ENCODE results near the gene SCN5A.

The SCN5A gene

DNA sequence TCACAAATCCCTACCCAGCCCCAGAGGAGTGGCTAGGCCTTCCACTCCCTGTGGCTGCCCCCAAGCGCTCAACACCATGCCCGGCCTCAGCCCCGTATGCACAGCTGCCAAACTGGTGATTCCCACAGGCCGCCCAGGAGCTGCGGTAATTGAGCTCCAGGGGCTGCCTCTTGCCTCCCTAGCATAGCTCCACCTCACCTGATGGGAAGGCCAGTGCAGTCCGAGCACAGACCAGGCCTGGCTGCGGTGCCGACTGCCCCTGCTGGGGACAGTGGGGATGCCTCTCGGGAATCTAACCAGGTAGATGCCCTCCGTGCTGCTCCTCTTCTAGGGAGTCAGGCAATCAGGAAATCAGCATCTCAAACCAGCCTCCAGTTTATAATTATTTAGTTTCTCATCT is 25.9 kb downstream of the SCN5A start:
- DNase-seq, result no peak

DNA sequence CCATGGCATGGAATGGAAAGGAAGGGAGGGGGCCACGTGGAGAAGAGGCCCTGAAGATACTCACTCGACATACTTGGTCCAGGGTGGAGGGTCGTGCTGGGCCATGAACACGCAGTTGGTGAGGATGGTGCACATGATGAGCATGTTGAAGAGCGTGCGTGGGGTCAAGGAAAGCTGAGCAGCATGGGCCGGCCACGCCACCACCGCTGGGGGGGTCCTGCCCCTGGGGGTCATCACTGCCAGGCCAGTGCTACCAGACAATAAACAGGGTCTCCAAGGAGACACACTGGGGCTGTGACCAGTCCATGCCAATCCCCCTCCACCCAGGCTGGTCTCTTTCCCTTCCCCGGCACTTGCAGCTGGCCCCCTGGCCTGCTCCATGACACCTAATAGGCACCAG is 27.2 kb downstream of the SCN5A start:
- DNase-seq, result no peak

DNA sequence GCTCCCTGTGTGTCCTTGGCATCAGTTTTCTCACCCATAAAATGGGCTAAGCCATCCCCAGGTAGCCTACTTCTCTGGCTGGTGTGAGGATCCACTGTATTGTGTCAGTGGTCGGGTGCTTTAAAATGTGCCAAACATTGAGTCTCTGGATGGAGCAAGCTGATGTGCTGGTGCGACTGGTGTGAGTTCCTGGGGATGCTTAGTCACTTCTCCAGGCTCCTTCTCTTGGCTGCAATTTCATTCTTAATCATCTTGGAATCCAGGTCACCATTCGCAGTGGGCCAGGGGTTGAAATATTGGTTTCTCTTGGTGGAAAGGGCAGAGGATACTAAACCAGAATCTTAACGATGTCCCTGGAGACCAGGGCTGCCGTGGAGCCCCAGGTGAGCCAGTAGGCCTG is 29.3 kb downstream of the SCN5A start:
- DNase-seq, result no peak

DNA sequence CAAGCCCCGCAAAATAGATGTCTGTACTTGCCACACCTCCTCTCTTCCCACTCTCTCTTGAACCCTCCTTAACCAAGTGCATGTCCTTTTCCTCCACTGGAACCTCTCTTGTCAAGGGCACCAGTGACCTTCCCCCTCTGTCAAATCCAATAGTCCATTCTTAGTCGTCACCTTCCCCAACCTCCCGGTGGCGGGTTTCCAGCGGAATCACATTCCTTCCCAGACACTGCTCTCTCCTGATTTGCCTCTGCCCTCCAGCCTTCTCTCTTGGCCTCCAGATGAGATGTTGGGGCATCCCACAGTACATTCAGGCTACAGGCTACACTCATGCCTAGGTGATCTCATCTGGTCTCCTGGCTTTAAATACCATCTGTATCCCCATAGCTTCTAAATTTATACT is 31.1 kb downstream of the SCN5A start:
- no peak for DNase-seq

DNA sequence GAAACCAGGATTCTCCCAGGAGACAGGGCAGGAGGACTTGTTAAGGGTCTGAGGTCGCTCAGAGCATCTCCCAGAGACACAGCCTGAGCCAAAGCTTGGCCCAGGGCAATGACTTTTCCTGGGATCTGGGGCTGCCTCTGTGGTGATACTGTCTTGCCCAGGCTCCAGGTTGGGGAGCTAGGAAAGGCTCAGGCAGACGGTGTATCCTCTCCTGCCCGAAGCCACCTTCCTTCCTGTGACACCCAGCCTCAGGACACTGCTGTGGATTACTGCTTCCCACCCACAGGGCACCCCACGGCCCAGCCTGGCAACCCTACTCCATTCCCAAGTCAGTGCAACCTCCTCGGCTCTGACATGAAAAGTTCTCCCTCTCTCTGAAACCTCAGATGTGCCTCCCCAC is 31.9 kb downstream of the SCN5A start:
- no peak for DNase-seq

DNA sequence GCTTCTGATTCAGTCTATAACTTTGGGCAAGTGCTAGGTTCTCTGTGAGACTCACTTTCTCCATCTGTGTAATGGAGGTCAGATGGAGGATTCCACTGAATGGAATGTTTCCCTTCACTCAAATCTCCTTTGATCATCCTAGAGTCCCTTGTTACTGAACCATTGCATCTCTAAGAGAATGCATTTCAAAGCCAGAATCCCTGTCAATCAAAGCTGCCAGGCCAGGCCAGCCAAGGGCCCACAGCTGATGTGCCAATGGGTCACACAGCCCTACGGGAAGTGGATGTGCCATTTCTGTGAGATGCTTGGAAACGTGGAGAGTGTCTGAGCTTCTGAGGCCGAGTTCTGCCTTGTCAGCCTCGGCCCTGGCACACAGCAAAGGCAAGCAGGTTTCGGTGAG is 32.4 kb downstream of the SCN5A start:
- DNase-seq, result no peak

DNA sequence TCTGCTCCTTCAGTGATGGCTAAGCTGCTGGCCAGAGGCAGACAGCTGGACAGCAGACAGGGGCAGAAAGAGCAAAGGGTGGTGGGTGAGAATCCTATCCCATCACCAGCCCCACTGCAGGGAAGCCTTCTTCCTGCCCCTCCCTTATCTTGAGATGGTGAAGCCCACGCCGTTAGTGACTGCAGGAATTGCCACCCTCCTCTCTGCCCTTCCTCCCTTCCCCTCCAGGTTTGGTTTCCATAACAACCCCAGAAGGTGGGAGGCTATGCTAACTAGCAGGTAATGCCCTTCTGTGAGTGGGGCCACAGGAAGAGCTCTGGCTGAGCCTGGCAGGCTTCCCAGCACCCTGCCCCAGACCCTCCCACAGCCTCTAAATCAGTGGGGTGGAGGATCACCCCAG is 32.8 kb downstream of the SCN5A start:
- DNase-seq, result peak in 21 of 56 donors; percentile 7 to 60 (median 27)

DNA sequence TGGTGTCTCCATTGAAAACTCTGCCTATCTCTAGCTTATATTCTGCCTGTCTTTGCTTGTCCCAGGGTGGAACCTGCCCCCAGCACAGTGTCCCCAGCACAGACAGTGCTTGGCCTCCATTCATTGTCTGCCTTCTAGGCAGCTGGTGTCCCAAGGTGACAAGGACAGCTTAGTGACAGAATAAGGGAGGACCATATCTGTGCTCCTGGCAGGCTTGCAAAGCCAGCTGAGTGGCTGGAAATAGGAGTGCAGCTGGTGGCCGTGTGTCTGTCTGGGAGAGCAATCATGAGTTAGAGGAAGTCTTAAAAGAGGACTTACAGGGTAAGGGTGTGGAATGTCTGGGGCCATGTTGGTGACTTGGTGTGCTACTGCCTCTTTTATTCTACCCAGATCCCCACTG is 33.4 kb downstream of the SCN5A start:
- no peak for DNase-seq

DNA sequence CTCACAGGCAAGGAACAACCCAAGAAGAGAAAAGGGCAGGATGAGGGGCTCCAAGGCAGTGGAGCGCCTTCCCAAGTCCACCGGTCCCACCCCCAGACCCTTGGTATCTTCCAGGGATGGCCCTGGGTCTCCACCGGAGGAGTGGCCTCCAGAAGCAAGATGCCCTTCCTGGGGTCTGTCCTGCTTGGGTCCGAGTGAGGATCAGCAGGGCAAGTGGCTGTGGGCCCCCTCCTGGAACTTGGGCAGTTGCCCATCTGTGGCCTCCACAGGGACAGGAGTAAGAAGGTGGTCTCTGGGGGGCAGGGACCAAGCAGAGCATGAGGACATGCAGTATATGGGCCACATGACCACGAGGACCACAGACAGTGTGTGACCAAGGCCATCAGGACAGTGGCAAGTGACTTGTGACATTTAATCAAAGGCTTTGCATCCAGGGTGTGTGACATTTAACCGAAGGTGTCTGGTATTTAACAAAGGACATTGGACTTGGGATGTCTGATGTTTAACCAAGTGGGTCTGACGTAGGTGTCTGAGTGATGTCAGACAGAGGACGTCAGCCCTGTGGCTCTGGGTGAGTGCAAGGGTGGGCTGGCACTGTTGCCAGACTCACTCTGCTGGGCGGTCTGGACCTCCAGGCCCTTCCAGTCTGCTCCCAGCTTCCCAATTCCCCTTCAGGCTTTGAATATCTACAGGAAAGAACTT is 34.7 kb downstream of the SCN5A start:
- DNase-seq, result no peak

DNA sequence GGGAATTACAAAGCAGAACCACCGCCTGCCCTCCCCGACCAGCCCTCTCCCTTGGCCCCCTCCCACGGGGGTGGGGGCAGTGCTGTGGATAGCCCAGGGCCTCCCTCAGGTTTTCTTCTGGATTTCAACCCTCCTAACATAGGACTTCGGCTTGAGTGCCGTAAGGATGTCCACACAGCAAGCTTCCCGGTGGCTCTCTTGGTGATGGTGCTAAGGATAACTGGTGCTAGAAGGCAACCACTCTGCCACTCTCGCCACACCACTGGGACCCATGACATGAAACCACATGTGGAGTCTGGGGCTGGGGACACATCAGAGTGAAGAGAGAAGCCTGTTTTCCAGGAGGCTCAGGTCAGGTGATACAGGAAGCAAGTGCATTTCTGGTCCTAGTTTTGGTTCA is 35.4 kb downstream of the SCN5A start:
- DNase-seq, result no peak

DNA sequence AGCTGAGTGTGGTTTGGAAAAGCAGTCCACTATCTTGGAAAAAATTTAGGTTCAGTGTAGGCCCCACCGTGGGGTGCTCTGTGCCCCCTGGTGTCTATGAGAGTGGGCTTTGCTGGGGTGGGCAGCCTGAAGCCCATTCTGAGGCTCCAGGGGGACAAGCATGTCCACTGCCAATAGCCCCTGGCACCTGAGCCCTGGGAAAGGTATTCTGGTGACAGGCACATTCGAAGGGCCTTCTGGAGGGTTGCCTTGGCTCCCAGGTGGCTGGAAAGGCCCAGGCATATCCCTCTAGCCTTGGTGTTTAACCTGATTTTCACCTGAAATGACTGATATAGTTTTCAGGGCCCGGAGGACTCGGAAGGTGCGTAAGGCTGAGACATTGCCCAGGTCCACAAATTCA is 36.1 kb downstream of the SCN5A start:
- no peak for DNase-seq

DNA sequence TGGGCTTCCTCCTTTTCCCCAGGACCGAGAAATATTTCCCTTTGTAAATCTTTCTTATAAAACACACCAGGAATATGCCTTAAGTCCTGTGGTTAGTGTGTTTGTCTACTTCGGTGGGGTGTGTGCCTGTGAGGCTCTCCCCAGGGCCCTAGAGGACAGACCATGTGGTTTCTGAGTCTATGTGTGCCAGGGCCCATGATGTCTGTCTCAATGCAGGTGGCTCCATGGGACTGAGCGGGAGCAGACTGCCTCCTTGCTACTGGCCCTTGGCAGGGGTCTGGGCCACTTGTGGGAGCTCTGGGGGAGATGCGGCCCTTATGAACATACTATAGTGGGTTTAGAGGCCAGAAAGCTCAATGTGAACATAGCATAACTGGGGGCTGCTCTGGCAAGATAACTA is 37.6 kb downstream of the SCN5A start:
- DNase-seq, result no peak

DNA sequence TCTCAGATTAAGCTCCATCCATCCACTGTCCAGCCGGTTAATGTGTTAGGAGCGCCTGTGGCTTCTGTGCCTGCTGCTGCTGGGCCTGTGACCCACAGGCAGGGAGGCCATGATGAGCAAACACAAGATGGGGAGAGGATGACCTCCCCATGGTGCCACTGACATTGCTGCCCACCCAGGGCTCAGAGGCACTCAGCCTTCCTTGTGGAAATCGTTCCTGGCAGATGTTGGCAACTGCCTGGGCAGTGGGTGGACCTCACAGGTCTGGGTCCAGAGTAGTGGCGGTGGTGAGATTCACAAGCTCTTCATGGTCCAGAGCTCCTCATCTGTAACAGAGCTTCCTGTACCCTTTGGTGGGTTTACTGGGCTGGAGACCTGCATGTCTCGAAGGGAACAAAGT is 38.6 kb downstream of the SCN5A start:
- no peak for DNase-seq

DNA sequence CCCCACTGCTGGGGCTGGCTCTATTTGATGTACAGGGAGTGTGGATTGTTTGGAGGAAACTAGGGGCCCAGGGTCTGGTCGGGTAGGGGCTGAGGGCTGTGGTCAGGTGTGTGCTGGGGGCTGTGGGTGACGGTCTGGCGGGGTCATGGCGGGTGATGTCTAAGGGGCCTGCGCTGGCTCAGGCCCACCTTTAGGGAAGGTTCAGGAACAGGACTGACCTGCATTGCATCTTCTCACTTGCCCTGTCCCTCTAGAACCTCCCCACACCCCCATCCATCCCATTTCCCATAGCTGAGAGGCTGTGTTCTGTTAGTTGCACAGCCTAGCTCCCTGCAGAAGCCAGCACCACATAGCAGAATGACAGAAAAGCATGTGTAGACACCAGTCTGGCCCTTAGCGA is 39.1 kb downstream of the SCN5A start:
- no peak for DNase-seq

DNA sequence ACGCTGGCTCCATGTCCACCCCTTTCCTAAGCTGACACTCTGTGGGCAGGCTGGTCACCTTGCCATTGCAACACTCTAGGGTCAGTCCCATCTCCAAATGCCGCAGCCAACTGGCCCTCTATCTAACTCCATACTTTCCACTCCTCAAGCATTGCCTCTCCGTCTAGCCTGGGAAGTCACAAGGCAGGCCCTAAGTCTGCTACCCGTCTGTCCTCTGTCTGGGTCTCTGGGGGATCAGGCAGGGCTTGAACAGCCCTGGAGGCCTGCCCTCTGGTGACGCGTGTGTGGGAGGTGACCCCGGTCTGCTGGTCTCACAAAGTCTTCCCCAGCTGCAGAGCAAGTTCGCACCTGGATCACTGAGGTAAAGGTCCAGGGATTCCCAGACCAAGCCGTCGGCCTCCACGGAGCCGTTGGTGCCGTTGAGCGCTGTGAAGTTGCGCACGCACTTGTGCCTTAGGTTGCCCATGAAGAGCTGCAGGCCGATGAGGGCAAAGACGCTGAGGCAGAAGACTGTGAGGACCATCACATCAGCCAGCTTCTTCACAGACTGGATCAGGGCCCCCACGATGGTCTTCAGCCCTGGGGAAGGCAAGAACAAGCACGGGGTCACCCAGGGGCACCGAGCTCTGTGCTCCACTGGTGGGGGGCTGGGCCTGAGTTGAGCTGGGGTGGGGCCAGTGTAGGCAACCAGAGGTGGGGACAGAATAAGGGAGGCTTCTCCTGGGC is 39.9 kb downstream of the SCN5A start:
- DNase-seq, result no peak

DNA sequence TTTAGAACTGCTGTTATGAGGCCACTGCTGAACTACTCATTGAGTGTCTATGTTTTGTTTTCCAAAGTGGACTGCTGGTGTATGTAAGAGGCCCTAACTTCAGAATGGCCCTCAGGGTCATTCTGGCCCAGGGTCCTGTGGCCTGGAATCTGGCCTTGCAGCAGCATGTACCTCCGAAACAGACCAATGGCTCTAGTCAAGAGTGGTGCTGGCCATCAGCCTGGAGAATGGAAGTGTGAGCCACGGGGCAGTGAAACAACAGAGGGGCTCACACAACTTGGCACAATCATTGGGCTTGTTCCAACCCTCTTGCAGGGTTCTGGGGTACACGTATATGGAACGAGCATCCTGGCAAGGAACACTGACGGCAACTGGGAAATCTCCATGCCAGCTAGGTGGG is 40.5 kb downstream of the SCN5A start:
- no peak for DNase-seq

DNA sequence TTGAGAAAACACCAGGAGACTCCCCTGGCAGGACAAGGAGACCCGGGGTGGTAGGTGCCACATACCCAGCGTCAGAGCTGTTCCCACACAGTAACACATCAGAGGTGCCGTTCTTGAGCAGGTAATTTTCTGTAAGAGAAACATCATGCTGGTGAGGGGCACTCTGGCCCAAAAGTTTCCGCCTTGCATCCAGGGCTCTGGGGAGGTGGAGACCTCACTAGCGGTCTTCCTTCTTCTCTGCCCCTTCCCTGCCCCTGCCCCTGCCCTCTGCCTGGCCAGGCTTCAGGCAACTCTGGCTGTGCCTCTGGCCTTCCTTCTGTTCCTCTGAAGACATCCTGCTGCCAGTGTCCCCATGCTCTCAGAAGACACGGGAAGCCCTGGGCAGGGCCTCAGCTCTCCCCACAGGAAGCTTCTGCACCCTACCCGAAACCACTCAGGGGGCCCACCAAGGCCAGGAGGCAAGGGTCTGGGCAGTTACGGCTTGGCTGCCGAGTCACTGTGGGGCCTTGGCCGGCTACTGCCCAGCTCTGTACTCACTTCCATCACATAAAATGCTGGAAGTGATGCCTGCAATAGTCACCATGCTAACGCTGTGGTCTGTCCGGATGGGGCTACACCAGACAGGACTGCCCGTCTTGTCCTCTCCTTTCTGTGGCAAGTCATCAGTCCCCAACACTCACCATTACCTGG is 41.3 kb downstream of the SCN5A start:
- no peak for DNase-seq

DNA sequence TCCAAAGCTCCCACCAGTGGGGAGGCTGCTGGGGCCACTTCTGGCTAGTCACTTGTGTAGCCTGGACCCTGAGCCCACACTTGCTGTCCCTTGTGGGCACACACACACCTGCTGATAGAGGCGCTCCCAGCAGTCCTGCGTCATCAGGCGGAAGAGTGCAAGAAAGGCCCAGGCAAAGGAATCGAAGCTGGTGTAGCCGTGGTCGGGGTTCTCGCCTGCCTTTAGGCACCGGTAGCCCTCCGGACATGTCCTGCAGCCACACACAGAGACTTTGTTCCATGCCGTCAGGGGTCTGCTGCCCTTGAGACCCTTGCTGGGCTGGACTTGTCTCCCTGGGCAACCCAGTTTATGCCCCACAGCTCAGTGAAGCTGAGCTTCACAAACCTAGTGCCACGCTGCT is 42.9 kb downstream of the SCN5A start:
- DNase-seq, result no peak

DNA sequence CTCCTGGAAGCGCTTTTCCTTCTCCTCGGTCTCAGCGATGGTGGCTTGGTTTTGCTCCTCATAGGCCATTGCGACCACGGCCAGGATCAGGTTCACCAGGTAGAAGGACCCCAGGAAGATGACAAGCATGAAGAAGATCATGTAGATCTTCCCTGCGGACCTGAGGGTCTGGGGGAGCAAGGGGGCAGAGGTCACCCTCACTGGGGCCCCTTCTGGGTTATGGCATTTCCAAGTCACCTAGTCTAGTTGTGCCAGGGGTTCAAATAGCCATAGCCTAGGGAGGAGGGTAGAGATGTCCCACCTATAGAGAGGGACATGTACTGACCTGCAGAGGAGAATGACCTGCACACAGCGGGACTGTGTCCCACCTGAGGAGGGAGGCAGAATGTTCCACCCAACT is 43.5 kb downstream of the SCN5A start:
- no peak for DNase-seq

DNA sequence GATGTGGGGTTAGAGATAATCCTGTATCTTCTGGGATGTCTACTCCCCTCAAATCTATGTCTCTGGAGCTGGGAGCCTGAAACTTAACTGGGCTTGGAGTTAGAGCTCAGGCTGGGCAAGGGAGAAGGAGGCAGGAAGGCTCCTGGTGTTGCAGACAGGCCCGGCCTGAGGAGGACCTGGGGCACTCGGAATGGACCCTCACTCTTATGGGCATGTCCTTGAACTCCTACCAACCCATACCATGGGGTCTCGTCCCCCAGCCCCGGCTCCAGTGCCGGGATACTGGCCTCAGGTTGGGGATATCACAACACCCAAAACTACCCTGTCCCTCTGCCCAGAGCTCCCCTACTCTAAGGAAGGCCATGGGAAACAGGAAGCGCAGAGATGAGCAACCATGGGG is 45.2 kb downstream of the SCN5A start:
- DNase-seq, result no peak

DNA sequence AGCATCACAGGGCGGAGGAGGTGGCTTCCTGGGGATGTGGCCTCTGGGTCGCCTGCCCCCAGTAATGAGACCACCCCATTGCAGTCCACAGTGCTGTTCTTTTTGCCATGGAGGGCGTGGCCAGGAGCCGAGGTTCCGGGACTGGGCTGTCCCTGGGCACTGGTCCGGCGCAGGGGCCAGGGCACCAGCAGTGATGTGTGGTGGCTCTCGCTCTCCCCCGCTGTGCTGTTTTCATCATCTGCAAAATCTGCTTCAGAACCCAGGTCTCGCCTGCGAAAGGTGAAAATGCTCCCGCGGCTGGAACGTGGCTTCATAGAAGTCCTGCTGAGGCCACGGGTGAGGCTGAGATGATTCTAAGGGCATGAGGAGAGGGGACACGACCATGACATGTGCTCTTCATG is 45.8 kb downstream of the SCN5A start:
- no peak for DNase-seq

DNA sequence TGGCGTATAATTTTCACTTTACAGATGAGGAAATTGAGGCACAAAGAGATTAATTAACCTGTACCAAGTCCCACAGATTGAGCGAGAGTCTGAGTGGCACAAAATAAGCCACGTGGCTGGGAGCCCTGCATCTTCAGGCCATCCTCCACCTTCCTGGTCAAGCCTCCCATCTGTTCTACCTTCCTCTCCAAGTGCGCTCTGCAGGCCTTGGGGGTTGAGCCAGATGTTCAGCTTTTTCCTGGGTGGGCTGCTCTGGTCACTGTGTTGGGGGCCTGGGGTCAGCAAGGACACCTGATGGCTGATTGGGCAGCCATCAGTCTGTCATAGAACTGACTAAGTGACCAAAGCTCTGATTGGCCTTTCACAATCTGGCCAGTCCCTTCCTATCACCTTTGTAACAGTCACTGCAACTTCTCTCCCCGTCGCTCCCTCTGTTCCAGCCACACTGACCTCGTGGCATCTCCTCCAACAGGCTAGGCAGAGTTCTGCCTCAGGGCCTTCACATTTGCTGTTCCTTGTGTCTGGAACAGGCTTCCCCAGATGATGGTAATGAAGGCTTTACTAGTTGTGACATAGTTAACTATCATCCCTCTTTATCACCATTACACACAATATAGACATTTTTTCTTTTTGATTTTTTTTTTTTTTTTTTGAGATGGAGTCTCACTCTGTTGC is 46.8 kb downstream of the SCN5A start:
- no peak for DNase-seq

Measured in nucleus accumbens (tissue), 56 donors.